Caco-2 (cell line): ENCODE measurements around the gene OTUD1. TPM values are rescaled to one million over a fixed set of nuclear protein-coding genes. Genes with fewer than 3 reads are reported as not detected.

ENCODE experiments used
- BruUV-seq: library from RNA; stranded (reverse); fragments of 400-500 nt; replicated peaks from 2 replicates; lab custom pipeline; 2021; lab: Mats Ljungman, UMichigan
- CTCF ChIA-PET: fragments of 300-600 bp; sonication (Branson Sonifier 250); formaldehyde crosslinking; loops from one replicate; lab custom pipeline; 2022; ENCODE audit warnings: antibody characterized with exemption; lab: Charles Lee
- POLR2A ChIA-PET: fragments of 300-600 bp; sonication (Branson Sonifier 250); formaldehyde crosslinking; loops from one replicate; lab custom pipeline; 2022; ENCODE audit warnings: antibody characterized with exemption; lab: Charles Lee
- DNase-seq, 2 experiments: peaks; one replicate each; pipeline versions ENCODE4 v3.0.0 to v3.0.0-alpha.2; 2020 to 2022
- H3K27me3 ChIP-seq: replicated peaks from 2 replicates; pipeline ENCODE4 v1.6.0; 2011; ENCODE audit warnings: low read length; ENCODE audit not compliant: control insufficient read depth, insufficient read depth
- H3K36me3 ChIP-seq: 2 replicates; pipeline ENCODE4 v1.5.1; 2011; ENCODE audit warnings: low read length; ENCODE audit not compliant: control insufficient read depth, insufficient read depth
- H3K4me1 ChIP-seq: fragments of 250-450 bp; sonication (Bioruptor Pico); 2 replicates; pipeline ENCODE4 v1.5.1; 2020; ENCODE audit warnings: mild to moderate bottlenecking
- H3K4me3 ChIP-seq: 2 replicates; pipeline ENCODE4 v1.5.1; 2011; ENCODE audit warnings: low read depth, mild to moderate bottlenecking, control low read depth, low read length
- H3K9me3 ChIP-seq: fragments of 250-450 bp; sonication (Bioruptor Pico); 2 replicates; pipeline ENCODE4 v1.5.1; 2020; ENCODE audit warnings: mild to moderate bottlenecking, moderate library complexity
- H3K27ac Mint-ChIP-seq: one replicate; pipeline ENCODE4 v1.8.0; 2022; ENCODE audit warnings: mixed read lengths; ENCODE audit not compliant: unreplicated experiment
- H3K27me3 Mint-ChIP-seq: one replicate; pipeline ENCODE4 v1.8.0; 2022; ENCODE audit warnings: mixed read lengths; ENCODE audit not compliant: insufficient read depth, unreplicated experiment
- H3K36me3 Mint-ChIP-seq: one replicate; pipeline ENCODE4 v1.8.0; 2022; ENCODE audit warnings: mild to moderate bottlenecking, mixed read lengths; ENCODE audit not compliant: insufficient read depth, unreplicated experiment
- H3K4me1 Mint-ChIP-seq: one replicate; pipeline ENCODE4 v1.8.0; 2022; ENCODE audit warnings: low read depth, mixed read lengths; ENCODE audit not compliant: unreplicated experiment
- H3K4me3 Mint-ChIP-seq: one replicate; pipeline ENCODE4 v1.8.0; 2022; ENCODE audit warnings: mild to moderate bottlenecking, moderate library complexity, mixed read lengths; ENCODE audit not compliant: unreplicated experiment
- H3K9me3 Mint-ChIP-seq: one replicate; pipeline ENCODE4 v1.8.0; 2022; ENCODE audit warnings: mixed read lengths; ENCODE audit not compliant: unreplicated experiment
- intact Hi-C: fragments of 100-400 bp; cut with micrococcal nuclease; formaldehyde crosslinking; loops from one replicate; pipeline ENCODE4 v1.10.0; 2022; ENCODE audit not compliant: unreplicated experiment
- total RNA-seq: library from RNA; stranded (reverse); gene quantifications from 2 replicates; pipeline ENCODE4 v1.2.3, GENCODE V29; 2022
- TF ChIP-seq, protein P1 (sequence below), 2 experiments: fragments of 200-600 bp in 1 of 2; IDR thresholded peaks; 1 replicate in 1 of 2; 2 replicates in 1 of 2; pipeline versions ENCODE4 v1.5.1 to v1.8.0; 2011 to 2022; ENCODE audit warnings: antibody characterized with exemption in 1 of 2, control low read depth in 1 of 2, inconsistent platforms in 1 of 2, low read depth in 1 of 2, low read length in 1 of 2, mild to moderate bottlenecking in 1 of 2, moderate library complexity in 1 of 2; ENCODE audit not compliant: insufficient read depth in 1 of 2, severe bottlenecking in 1 of 2, unreplicated experiment in 1 of 2

The OTUD1 gene
- total RNA-seq, 1 experiment from 2014 or later: 10.7 TPM

DNA sequence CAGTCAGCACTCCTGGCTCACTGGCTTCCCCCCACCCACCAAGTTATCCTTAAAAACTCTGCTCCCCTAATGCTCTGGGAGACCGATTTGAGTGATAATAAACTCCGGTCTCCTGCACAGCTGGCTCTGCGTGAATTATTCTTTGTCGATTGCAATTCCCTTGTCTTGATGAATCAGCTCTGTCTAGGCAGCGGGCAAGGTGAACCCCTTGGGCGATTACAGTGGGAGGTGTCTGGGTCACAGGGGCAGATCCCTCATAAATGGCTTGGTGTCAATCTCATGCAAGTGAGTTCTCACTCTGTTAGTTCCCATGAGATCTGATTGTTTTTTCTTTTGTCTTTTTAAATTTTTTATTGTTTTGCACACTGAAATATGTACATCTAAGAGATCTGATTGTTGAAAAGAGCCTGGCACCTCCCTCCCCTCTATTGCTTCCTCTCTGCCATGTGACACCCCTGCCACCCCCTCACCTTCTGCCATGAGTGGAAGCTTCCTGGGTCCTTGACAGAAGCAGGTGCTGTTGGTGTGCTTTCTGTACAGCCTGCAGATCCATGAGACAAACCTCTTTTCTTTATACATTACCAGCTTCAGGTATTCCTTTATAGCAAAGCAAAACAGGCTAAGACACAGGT is 20.5 kb downstream of the OTUD1 start:
- Mint-ChIP-seq H3K4me1 (peaks cover 7% of the 10 kb centered on the region), H3K9me3 (no peaks in the 10 kb centered on the region), H3K4me3 (no peak overlapping the region), H3K27ac (no peak overlapping the region), H3K27me3 (peaks cover 6% of the 10 kb centered on the region), H3K36me3 (no peaks in the 10 kb centered on the region)
- Histone ChIP-seq H3K4me3 (no peak overlapping the region), H3K27me3 (no peaks in the 10 kb centered on the region), H3K9me3 (no peaks in the 10 kb centered on the region), H3K4me1 (no peaks in the 10 kb centered on the region), H3K36me3 (no peaks in the 10 kb centered on the region)
- TF ChIP-seq, protein P1, sequence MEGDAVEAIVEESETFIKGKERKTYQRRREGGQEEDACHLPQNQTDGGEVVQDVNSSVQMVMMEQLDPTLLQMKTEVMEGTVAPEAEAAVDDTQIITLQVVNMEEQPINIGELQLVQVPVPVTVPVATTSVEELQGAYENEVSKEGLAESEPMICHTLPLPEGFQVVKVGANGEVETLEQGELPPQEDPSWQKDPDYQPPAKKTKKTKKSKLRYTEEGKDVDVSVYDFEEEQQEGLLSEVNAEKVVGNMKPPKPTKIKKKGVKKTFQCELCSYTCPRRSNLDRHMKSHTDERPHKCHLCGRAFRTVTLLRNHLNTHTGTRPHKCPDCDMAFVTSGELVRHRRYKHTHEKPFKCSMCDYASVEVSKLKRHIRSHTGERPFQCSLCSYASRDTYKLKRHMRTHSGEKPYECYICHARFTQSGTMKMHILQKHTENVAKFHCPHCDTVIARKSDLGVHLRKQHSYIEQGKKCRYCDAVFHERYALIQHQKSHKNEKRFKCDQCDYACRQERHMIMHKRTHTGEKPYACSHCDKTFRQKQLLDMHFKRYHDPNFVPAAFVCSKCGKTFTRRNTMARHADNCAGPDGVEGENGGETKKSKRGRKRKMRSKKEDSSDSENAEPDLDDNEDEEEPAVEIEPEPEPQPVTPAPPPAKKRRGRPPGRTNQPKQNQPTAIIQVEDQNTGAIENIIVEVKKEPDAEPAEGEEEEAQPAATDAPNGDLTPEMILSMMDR (IDR thresholded peaks at IDR 0.05; ENCODE audit: insufficient read depth in 1 of 2, low read depth in 1 of 2, low read length in 1 of 2, severe bottlenecking in 1 of 2, unreplicated experiment in 1 of 2): no peak
- intact Hi-C loops: no loop called here
- ChIA-PET CTCF (no interaction called here), POLR2A (no interaction called here)
- DNase-seq: no peak
- BruUV-seq: no TSS peak

DNA sequence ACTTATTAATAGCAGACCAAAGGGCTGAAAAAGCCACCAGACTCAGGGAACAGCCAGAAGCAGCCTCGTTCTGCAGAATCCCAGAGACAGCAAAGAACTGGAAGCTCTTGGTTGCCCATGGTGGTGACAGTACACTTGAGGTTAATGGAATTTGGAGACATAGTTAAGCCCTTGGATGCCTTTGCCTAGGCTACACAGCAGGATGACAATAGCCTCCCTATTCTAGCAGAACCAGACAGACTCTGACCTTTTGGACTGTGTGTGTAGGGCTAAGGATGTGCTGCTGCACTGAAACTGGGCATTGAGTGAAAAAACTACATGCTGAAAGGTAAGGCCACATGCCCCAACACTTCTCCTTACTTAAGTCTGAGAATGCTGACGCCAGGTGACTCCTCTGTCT is 22.7 kb downstream of the OTUD1 start:
- ChIA-PET CTCF (no interaction called here), POLR2A (no interaction called here)
- no peak overlapping the region for H3K27ac Mint-ChIP-seq
- H3K9me3 Mint-ChIP-seq: no peaks in the 10 kb centered on the region
- Histone ChIP-seq H3K4me1 (no peaks in the 10 kb centered on the region), H3K36me3 (no peaks in the 10 kb centered on the region), H3K4me3 (no peak overlapping the region), H3K27me3 (no peaks in the 10 kb centered on the region), H3K9me3 (no peaks in the 10 kb centered on the region)
- H3K4me3 Mint-ChIP-seq: no peak overlapping the region
- H3K4me1 Mint-ChIP-seq: peaks cover 7% of the 10 kb centered on the region
- intact Hi-C loops: no loop called here
- H3K36me3 Mint-ChIP-seq: no peaks in the 10 kb centered on the region
- peaks cover 6% of the 10 kb centered on the region for H3K27me3 Mint-ChIP-seq
- no TSS peak for BruUV-seq
- peak in 1 of 2 experiments; percentile 36 for DNase-seq
- TF ChIP-seq, protein P1 (IDR thresholded peaks at IDR 0.05; ENCODE audit: insufficient read depth in 1 of 2, low read depth in 1 of 2, low read length in 1 of 2, severe bottlenecking in 1 of 2, unreplicated experiment in 1 of 2): no peak

DNA sequence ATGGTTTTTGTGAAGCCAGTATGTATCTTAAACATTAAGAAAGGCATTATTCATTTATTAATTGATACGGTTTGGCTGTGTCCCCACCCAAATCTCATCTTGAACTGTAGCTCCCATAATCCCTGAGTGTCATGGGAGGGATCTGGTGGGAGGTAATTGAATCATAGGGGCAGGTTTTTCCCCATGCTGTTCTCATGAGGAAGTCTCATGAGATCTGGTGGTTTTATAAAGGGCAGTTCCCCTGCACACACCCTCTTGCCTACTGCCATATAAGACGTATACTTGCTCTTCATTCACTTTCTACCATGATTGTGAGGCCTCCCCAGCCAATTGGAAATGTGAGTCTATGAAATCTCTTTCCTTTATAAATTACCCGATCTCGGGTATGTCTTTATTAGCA is 28.1 kb downstream of the OTUD1 start:
- ChIA-PET POLR2A (no interaction called here), CTCF (no interaction called here)
- H3K4me1 ChIP-seq: no peaks in the 10 kb centered on the region
- H3K4me3 ChIP-seq: no peak overlapping the region
- BruUV-seq: no TSS peak
- Mint-ChIP-seq H3K4me3 (no peak overlapping the region), H3K27me3 (peaks cover 23% of the 10 kb centered on the region), H3K4me1 (peaks cover 3% of the 10 kb centered on the region), H3K36me3 (no peaks in the 10 kb centered on the region), H3K9me3 (no peaks in the 10 kb centered on the region), H3K27ac (no peak overlapping the region)
- H3K9me3 ChIP-seq: no peaks in the 10 kb centered on the region
- H3K27me3 ChIP-seq: no peaks in the 10 kb centered on the region
- no peak for DNase-seq
- TF ChIP-seq, protein P1 (IDR thresholded peaks at IDR 0.05; ENCODE audit: insufficient read depth in 1 of 2, low read depth in 1 of 2, low read length in 1 of 2, severe bottlenecking in 1 of 2, unreplicated experiment in 1 of 2): no peak
- H3K36me3 ChIP-seq: no peaks in the 10 kb centered on the region
- intact Hi-C loops: no loop called here
